Measurements from ENCODE around the gene ELMOD2. TPM values are rescaled to one million over a fixed set of nuclear protein-coding genes. Genes with fewer than 3 reads are reported as not detected.

ELMOD2 gene
- total and polyA plus RNA-seq, 8 donors, result 2.1 to 38.7 (median 8.9) TPM

DNA sequence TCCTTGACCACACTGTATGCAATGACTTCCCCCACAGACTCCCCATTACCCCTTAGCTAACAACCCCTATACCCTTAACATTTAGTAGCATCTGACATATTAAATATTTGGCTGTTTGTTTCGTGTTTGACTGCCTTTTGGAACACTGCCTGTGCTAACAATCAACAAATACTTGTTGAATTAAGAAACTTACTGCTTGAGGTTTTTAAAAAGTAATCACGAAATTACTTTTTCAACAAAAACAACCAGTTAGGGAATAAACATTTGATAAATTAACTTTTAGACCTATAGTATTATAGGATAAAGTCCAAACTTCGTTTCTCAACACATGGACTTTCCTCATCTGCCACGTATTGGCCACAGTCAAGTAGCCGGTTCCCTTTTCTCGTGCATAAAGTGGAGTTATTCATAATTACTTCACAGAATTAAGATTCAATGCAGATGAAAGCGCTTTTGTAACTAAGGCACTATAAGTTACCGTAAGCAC, 555 bp upstream of the ELMOD2 start:
- Histone ChIP-seq H3K4me1 (peaks cover 0 to 28% (median 16%) of the 10 kb centered on the region in 4 donors), H3K4me3 (peak overlapping the region; percentile 77 to 98 (median 86)), H3K27me3 (no peaks in the 10 kb centered on the region), H3K9me3 (no peaks in the 10 kb centered on the region), H3K36me3 (peaks cover 0 to 12% (median 8%) of the 10 kb centered on the region in 4 donors), H3K27ac (peak overlapping the region in 4 of 5 donors; percentile 87 to 90 (median 89))
- intact Hi-C loops (cut with DNase I; ENCODE audit: low total_unique reads), result no loop called here
- TF ChIP-seq POLR2A (IDR thresholded peaks at IDR 0.05) (no peak), POLR2AphosphoS5 (IDR thresholded peaks at IDR 0.05) (no peak), EP300 (IDR thresholded peaks at IDR 0.05) (no peak)
- TF ChIP-seq, protein P1, sequence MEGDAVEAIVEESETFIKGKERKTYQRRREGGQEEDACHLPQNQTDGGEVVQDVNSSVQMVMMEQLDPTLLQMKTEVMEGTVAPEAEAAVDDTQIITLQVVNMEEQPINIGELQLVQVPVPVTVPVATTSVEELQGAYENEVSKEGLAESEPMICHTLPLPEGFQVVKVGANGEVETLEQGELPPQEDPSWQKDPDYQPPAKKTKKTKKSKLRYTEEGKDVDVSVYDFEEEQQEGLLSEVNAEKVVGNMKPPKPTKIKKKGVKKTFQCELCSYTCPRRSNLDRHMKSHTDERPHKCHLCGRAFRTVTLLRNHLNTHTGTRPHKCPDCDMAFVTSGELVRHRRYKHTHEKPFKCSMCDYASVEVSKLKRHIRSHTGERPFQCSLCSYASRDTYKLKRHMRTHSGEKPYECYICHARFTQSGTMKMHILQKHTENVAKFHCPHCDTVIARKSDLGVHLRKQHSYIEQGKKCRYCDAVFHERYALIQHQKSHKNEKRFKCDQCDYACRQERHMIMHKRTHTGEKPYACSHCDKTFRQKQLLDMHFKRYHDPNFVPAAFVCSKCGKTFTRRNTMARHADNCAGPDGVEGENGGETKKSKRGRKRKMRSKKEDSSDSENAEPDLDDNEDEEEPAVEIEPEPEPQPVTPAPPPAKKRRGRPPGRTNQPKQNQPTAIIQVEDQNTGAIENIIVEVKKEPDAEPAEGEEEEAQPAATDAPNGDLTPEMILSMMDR (IDR thresholded peaks at IDR 0.05), result no peak
- 6 to 10% (median 7%) methylated on average over 8 of the region's 8 CpGs for WGBS, 5 donors
- no peak for DNase-seq

DNA sequence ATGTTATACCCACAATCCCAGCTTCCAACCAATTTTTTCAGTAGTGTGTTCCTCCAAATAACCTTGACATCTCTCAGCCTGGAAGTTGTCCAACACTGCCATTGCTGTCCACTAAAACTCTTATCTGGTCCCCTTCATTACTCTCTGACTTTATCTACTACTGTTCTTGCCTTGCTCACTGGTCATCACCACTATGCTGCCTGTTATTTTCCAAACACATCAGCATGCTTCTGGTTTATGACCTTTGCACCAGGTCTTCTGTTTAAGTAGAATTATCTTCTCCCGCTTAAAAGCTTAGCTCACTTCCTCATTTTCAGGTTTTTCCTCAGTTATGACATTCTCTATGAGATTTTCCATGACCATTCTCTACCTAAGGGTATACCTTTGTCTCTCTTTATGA, 5.5 kb downstream of the ELMOD2 start:
- no peak for DNase-seq
- Histone ChIP-seq H3K9me3 (no peaks in the 10 kb centered on the region), H3K27me3 (no peaks in the 10 kb centered on the region), H3K4me1 (peaks cover 0 to 19% (median 12%) of the 10 kb centered on the region in 4 donors), H3K36me3 (peaks cover 0 to 32% (median 22%) of the 10 kb centered on the region in 4 donors), H3K27ac (no peak overlapping the region), H3K4me3 (no peak overlapping the region)
- 63 to 90% (median 85%) methylated on average over 1 of the region's 1 CpG for WGBS, 5 donors
- TF ChIP-seq POLR2AphosphoS5 (IDR thresholded peaks at IDR 0.05), result no peak
- no peak for TF ChIP-seq EP300 (IDR thresholded peaks at IDR 0.05)
- TF ChIP-seq, protein P1 (IDR thresholded peaks at IDR 0.05), result no peak
- TF ChIP-seq POLR2A (IDR thresholded peaks at IDR 0.05), result no peak
- intact Hi-C loops (cut with DNase I; ENCODE audit: low total_unique reads), result no loop called here

DNA sequence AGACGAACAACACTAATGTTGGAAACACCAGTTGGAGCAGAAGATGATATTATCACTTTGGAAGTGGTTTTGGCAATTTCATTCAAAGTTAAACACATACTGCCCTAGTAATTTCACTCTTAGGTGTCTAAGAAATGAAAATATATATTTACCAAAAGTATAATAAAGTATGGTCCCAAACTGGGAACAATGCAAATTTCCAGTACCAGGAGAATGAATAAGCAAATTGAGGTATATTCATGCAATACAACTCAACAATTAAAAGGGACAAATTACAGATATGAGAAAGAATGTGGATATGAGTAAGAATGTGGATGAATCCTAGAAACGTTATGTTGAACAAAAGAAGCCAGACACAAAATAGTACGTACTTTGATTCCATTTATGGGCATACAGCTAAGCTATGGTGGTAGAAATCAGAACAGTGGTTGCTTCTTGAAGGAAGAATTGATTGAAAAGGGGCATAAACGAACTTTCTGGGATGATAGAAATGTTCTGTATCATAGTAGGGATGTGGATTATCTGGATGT, 10.0 kb downstream of the ELMOD2 start:
- WGBS, 5 donors, result 80 to 90% (median 88%) methylated on average over 4 of the region's 4 CpGs
- no peak overlapping the region for H3K4me3 ChIP-seq
- intact Hi-C loops (cut with DNase I; ENCODE audit: low total_unique reads), result no loop called here
- no peak for TF ChIP-seq POLR2A (IDR thresholded peaks at IDR 0.05)
- H3K36me3 ChIP-seq, result peaks cover 4 to 51% (median 44%) of the 10 kb centered on the region in 4 donors
- H3K27ac ChIP-seq, result no peak overlapping the region
- no peak for DNase-seq
- H3K4me1 ChIP-seq, result no peaks in the 10 kb centered on the region
- no peaks in the 10 kb centered on the region for H3K9me3 ChIP-seq
- no peaks in the 10 kb centered on the region for H3K27me3 ChIP-seq

DNA sequence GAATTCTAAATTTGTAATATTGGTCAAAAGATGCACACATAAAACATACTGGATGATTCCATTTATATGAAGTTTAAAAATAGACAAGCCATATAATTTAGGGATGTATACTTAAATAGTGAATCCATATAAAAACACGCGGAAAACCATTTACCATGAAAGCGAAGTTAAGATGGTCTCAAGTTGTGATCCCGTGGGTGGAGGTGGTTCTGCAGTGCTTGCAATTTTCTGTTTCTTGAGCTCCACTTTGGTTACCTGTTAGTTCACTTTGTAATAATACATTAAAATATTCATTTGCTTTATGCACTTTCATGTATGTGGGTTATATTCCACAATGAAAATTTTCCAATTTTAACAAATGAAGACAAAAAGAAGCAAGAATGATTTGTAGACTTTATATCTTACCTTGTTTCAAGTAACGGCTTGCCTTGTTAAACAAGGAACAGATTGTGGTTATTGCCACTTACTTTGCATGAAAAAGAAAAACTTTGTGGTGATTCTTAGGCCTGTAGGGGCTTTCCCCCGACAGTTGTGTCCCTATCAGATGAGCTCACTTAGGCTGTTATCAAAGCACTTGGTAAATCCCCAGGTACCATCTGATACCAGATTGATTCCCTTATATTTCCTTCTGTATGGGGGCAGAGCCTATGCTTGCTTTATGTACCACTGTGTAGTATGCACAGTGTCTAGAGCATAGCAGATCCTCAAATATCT, 32.6 kb downstream of the ELMOD2 start:
- Histone ChIP-seq H3K27ac (no peak overlapping the region), H3K4me1 (peaks cover 0 to 12% (median 0%) of the 10 kb centered on the region in 4 donors), H3K36me3 (peaks cover 0 to 11% (median 4%) of the 10 kb centered on the region in 4 donors), H3K27me3 (no peaks in the 10 kb centered on the region), H3K4me3 (no peak overlapping the region), H3K9me3 (no peaks in the 10 kb centered on the region)
- no peak for DNase-seq
- WGBS, 5 donors, result 73 to 85% (median 79%) methylated on average over 6 of the region's 6 CpGs
- TF ChIP-seq POLR2AphosphoS5 (IDR thresholded peaks at IDR 0.05) (no peak), POLR2A (IDR thresholded peaks at IDR 0.05) (no peak), EP300 (IDR thresholded peaks at IDR 0.05) (no peak)
- TF ChIP-seq, protein P1 (IDR thresholded peaks at IDR 0.05), result no peak
- intact Hi-C loops (cut with DNase I; ENCODE audit: low total_unique reads), result no loop called here
